Keratinocyte (primary cell): ENCODE data around the gene EVI5L. TPM values are rescaled to one million over a fixed set of nuclear protein-coding genes. Genes with fewer than 3 reads are reported as not detected.
"Not testable (repeated sequence)": the region's sequence is repeated elsewhere in the genome, so short reads cannot be mapped to it uniquely, and the experiment has no call there.

ENCODE experiments used
- DNase-seq: peaks from one replicate; pipeline ENCODE4 v3.0.0-alpha.2; 2011; ENCODE audit warnings: low read depth, missing footprints, low spot score
- FAIRE-seq: peaks from 2 replicates; lab custom pipeline; 2011; peaks lifted over from hg19 to GRCh38; lab: Jason Lieb, UNC
- H2AFZ ChIP-seq: 2 replicates; pipeline ENCODE4 v1.6.0; 2012; ENCODE audit warnings: low read length, control low read depth, inconsistent platforms; ENCODE audit not compliant: control insufficient read depth
- H3K27ac ChIP-seq: 2 replicates; pipeline ENCODE4 v1.5.1; 2011; ENCODE audit warnings: low read length; ENCODE audit not compliant: control insufficient read depth, insufficient read depth
- H3K27me3 ChIP-seq: 3 replicates; pipeline ENCODE4 v1.6.0; 2011; ENCODE audit warnings: low read length; ENCODE audit not compliant: control insufficient read depth, insufficient read depth; ENCODE audit errors: extremely low read depth
- H3K36me3 ChIP-seq, 2 experiments: 2 replicates in 1 of 2; 3 replicates in 1 of 2; pipeline ENCODE4 v1.5.1; 2011; ENCODE audit warnings: low read length in 2 of 2, mild to moderate bottlenecking in 1 of 2; ENCODE audit not compliant: control insufficient read depth in 2 of 2, insufficient read depth in 2 of 2; ENCODE audit errors: extremely low read depth in 1 of 2
- H3K4me1 ChIP-seq: 3 replicates; pipeline ENCODE4 v1.5.1; 2011; ENCODE audit warnings: low read length; ENCODE audit not compliant: control insufficient read depth, insufficient read depth; ENCODE audit errors: extremely low read depth
- H3K4me2 ChIP-seq: 3 replicates; pipeline ENCODE4 v1.6.0; 2011; ENCODE audit warnings: low read depth, low read length; ENCODE audit not compliant: control insufficient read depth, insufficient read depth; ENCODE audit errors: extremely low read depth
- H3K4me3 ChIP-seq, 3 experiments: fragments of 200-600 bp in 1 of 3; sonication (generic) in 1 of 3; 2 replicates in 2 of 3; 3 replicates in 1 of 3; pipeline ENCODE4 v1.5.1; 2011 to 2016; ENCODE audit warnings: low read length in 3 of 3, mild to moderate bottlenecking in 3 of 3, control low read depth in 2 of 3, inconsistent platforms in 1 of 3, low read depth in 1 of 3, mixed read lengths in 1 of 3, mixed run types in 1 of 3, moderate library complexity in 1 of 3; ENCODE audit not compliant: control insufficient read depth in 2 of 3, insufficient read depth in 2 of 3; ENCODE audit errors: extremely low read depth in 1 of 3
- H3K79me2 ChIP-seq: 2 replicates; pipeline ENCODE4 v1.6.0; 2012; ENCODE audit warnings: low read length; ENCODE audit not compliant: control insufficient read depth, insufficient read depth
- H3K9ac ChIP-seq: 3 replicates; pipeline ENCODE4 v1.6.0; 2011; ENCODE audit warnings: low read length; ENCODE audit not compliant: control insufficient read depth, insufficient read depth; ENCODE audit errors: extremely low read depth
- H3K9me1 ChIP-seq: 3 replicates; pipeline ENCODE4 v1.6.0; 2011; ENCODE audit warnings: low read length; ENCODE audit not compliant: control insufficient read depth, insufficient read depth; ENCODE audit errors: extremely low read depth
- H3K9me3 ChIP-seq: 2 replicates; pipeline ENCODE4 v1.5.1; 2012; ENCODE audit warnings: low read depth, low read length; ENCODE audit not compliant: control insufficient read depth
- H4K20me1 ChIP-seq: 3 replicates; pipeline ENCODE4 v1.6.0; 2011; ENCODE audit warnings: low read length; ENCODE audit not compliant: control insufficient read depth, insufficient read depth; ENCODE audit errors: extremely low read depth
- EZH2 ChIP-seq: IDR thresholded peaks from one replicate; pipeline ENCODE4 v1.6.1; 2012; ENCODE audit warnings: inconsistent platforms, mild to moderate bottlenecking, low read length, moderate library complexity
- dilution Hi-C: fragments of 300-500 bp; cut with MboI; formaldehyde crosslinking; loops from one replicate; pipeline ENCODE4 v1.7.0; 2020; ENCODE audit warnings: low sequenced_read_pairs; ENCODE audit not compliant: extremely low pct_ligation_motif_present
- polyA plus RNA-seq, 5 experiments: library from polyadenylated mRNA; depleted of rRNA in 3 of 5; stranded (reverse) in 3 of 5; stranded (forward) in 1 of 5; unstranded in 1 of 5; fragments of >200 nt; gene quantifications; 1 replicate in 1 of 5; 2 replicates in 3 of 5; 3 replicates in 1 of 5; pipeline versions ENCODE4 v1.2.1 to v1.2.3, GENCODE V29; 2011 to 2012; ENCODE audit warnings: missing spikeins in 2 of 5, low read depth in 1 of 5, low replicate concordance in 1 of 5
- TF ChIP-seq, protein P1 (sequence below), 3 experiments: IDR thresholded peaks in 1 of 3; conservative IDR thresholded peaks in 1 of 3; optimal IDR thresholded peaks in 1 of 3; 2 replicates in 2 of 3; 3 replicates in 1 of 3; pipeline versions ENCODE3 to v1.5.1; 2011; ENCODE audit warnings: low read length in 3 of 3, mild to moderate bottlenecking in 3 of 3, moderate library complexity in 2 of 3, control low read depth in 1 of 3, inconsistent platforms in 1 of 3; ENCODE audit not compliant: insufficient read depth in 2 of 3; ENCODE audit errors: extremely low read depth in 1 of 3

Gene EVI5L
- polyA plus RNA-seq, 1 donor (not counting 4 experiments of a cell fraction or from before 2014, with no cell fraction given), result 7.5 TPM

DNA sequence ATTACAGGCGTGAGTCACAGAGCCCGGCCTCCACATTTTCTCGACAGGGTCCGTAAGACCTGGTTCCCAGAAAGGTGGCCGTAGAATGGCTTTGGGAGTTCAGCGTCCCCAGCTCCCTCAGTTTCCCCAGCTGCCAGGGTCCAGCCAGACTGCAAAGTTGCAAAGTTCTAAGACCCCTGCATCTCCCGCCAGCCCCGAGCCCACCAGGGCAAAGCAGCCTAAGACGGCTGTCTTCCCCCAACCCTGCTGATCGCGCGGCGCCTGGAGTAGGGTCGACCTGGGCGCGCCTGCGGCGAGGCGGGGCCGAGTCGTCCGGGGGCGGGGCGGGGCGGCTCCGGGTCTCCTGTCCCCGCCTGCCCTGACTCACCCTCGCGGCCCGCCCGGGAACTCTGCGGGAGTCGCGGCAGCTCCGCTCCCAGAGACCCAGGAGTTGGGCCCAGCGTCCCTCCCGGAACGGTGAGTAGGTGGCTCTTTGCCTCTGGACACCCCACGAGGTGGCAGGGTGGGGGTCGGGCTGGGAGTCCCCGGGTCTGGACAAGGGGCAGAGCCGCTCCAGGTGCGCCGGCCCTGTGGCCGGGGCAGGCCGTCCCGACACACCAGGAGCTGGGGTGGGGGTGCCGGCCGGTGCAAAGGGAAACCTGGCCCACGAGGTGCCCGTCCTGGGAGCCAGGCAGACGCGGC, 58.3 kb downstream of the EVI5L start, which contains the start of gene LRRC8E:
TSS of gene LRRC8E (plus strand) at position 366 of the 681 bp plus-strand sequence. CDS start 7,094 bp downstream, outside the sequence.
- no peak for DNase-seq
- TF ChIP-seq EZH2, result no peak
- TF ChIP-seq, protein P1, sequence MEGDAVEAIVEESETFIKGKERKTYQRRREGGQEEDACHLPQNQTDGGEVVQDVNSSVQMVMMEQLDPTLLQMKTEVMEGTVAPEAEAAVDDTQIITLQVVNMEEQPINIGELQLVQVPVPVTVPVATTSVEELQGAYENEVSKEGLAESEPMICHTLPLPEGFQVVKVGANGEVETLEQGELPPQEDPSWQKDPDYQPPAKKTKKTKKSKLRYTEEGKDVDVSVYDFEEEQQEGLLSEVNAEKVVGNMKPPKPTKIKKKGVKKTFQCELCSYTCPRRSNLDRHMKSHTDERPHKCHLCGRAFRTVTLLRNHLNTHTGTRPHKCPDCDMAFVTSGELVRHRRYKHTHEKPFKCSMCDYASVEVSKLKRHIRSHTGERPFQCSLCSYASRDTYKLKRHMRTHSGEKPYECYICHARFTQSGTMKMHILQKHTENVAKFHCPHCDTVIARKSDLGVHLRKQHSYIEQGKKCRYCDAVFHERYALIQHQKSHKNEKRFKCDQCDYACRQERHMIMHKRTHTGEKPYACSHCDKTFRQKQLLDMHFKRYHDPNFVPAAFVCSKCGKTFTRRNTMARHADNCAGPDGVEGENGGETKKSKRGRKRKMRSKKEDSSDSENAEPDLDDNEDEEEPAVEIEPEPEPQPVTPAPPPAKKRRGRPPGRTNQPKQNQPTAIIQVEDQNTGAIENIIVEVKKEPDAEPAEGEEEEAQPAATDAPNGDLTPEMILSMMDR (optimal IDR thresholded peaks at IDR 0.05 in 1 of 3, IDR thresholded peaks at IDR 0.05 in 1 of 3, conservative IDR thresholded peaks at IDR 0.05 in 1 of 3; ENCODE audit: extremely low read depth in 1 of 3, insufficient read depth in 2 of 3, low read length in 3 of 3), result no peak
- FAIRE-seq, result no peak
- dilution Hi-C loops, result no loop called here
- Histone ChIP-seq H3K4me3 (peak within 1 kb of the TSS; percentile 83 to 92 (median 91)), H2AFZ (peak within 1 kb of the TSS; percentile 82), H3K9ac (peak within 1 kb of the TSS; percentile 88), H3K79me2 (peaks cover 14% of the 10 kb centered on the region), H3K9me3 (no peaks in the 10 kb centered on the region), H3K36me3 (peaks cover 0 to 2% of the 10 kb centered on the region in 2 experiments), H3K27me3 (no peaks in the 10 kb centered on the region), H3K27ac (peak within 1 kb of the TSS; percentile 71), H4K20me1 (no peaks in the 10 kb centered on the region), H3K4me2 (peak within 1 kb of the TSS; percentile 98), H3K9me1 (no peaks in the 10 kb centered on the region), H3K4me1 (peaks cover 10% of the 10 kb centered on the region)

DNA sequence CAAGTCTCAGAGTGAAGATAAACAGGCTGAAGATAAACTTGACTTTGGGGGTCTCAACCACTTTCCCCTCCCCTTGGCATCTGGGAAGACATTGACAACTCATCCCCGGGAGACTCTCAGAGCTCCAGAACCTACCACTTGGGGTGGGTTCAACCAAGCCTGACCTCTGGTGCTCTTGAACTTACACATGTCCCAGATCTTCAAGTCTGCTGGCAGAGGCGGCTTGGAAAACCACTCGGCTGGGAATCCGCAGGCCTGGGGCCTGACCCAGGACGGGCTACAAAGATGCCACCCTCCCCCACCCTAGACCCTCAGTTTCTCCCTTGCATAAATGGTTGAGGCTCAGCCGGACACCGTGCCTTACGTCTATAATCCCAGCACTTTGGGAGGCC, 58.8 kb downstream of the EVI5L start:
- H3K9me1 ChIP-seq, result no peaks in the 10 kb centered on the region
- no peaks in the 10 kb centered on the region for H3K27me3 ChIP-seq
- peak overlapping the region; percentile 83 to 92 (median 91) for H3K4me3 ChIP-seq
- H3K79me2 ChIP-seq, result peaks cover 14% of the 10 kb centered on the region
- DNase-seq (no peak), FAIRE-seq (no peak)
- peak overlapping the region; percentile 71 for H3K27ac ChIP-seq
- peaks cover 11% of the 10 kb centered on the region for H3K4me1 ChIP-seq
- no peak for TF ChIP-seq EZH2
- TF ChIP-seq, protein P1 (optimal IDR thresholded peaks at IDR 0.05 in 1 of 3, IDR thresholded peaks at IDR 0.05 in 1 of 3, conservative IDR thresholded peaks at IDR 0.05 in 1 of 3; ENCODE audit: extremely low read depth in 1 of 3, insufficient read depth in 2 of 3, low read length in 3 of 3), result no peak
- H3K4me2 ChIP-seq, result peak overlapping the region; percentile 98
- H3K36me3 ChIP-seq, result peaks cover 2 to 3% of the 10 kb centered on the region in 2 experiments
- no peaks in the 10 kb centered on the region for H3K9me3 ChIP-seq
- H2AFZ ChIP-seq, result peak overlapping the region; percentile 82
- H4K20me1 ChIP-seq, result no peaks in the 10 kb centered on the region
- H3K9ac ChIP-seq, result peak overlapping the region; percentile 88
- dilution Hi-C loops, result no loop called here

DNA sequence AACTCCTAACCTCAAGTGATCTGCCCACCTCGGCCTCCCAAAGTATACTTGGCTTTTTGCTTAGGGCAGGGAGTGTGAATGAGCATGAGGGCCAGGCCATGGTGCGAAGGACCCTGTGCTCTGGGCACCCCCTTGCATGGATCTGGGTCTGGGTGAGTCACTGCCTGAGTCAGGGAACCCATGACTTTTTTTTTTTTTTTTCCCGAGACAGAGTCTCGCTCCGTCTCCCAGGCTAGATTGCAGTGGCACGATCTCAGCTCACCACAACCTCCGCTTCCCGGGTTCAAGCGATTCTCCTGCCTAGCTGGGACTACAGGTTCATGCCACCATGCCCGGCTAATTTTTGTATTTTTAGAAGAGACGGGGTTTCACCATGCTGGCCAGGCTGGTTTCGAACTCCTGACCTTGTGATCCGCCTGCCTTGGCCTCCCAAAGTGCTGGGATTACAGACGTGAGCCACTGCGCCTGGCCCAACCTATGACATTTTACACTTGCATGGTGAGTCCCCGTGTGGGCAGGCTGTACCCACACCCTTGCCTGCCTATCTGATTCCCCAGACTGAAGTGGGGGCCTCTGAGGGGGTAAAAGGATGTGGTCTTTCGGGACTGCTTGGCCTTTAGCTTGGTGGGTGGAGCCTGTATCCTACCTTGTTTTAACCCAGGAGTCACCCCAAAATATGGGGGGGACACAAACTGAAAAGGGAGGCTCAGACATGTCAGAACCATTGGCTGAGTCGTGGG, 63.5 kb downstream of the EVI5L start:
- H4K20me1 ChIP-seq, H3K9ac ChIP-seq, H3K9me3 ChIP-seq, H3K36me3 ChIP-seq, dilution Hi-C loops, H3K9me1 ChIP-seq, H3K4me2 ChIP-seq, FAIRE-seq, H3K4me3 ChIP-seq, DNase-seq, H3K27me3 ChIP-seq, H2AFZ ChIP-seq: not testable (repeated sequence)
- Histone ChIP-seq H3K4me1 (peaks cover 35% of the 10 kb centered on the region), H3K27ac (peak overlapping the region; percentile 40), H3K79me2 (peaks cover 14% of the 10 kb centered on the region)
